ENCODE measurements around the gene HOXA3.

GRCh38 chr7:27176524-27176845, 24.1 kb upstream of the HOXA3 start:
- TF ChIP-seq POLR2A (IDR thresholded peaks at IDR 0.05; ENCODE audit: control extremely low read depth in 1 of 2, low read depth in 2 of 2, low read length in 2 of 2): no peak
- TF ChIP-seq CTCF (IDR thresholded peaks at IDR 0.05; ENCODE audit: control extremely low read depth in 1 of 3, insufficient read depth in 1 of 3, low read depth in 1 of 3, low read length in 3 of 3): no peak
- no peak for TF ChIP-seq POLR2AphosphoS5 (IDR thresholded peaks at IDR 0.05; ENCODE audit: low read depth, low read length)
- no peak for TF ChIP-seq EGR1 (IDR thresholded peaks at IDR 0.05; ENCODE audit: borderline replicate concordance, low read depth, low read length)
- no peak for TF ChIP-seq TEAD4 (IDR thresholded peaks at IDR 0.05; ENCODE audit: low read depth, low read length)
- no peak for TF ChIP-seq ATF2 (IDR thresholded peaks at IDR 0.05; ENCODE audit: low read length)
- no peak for TF ChIP-seq SIN3A (conservative IDR thresholded peaks at IDR 0.05 in 1 of 2, IDR thresholded peaks at IDR 0.05 in 1 of 2; ENCODE audit: low read depth in 1 of 2, low read length in 2 of 2)
- no peak for TF ChIP-seq TAF1 (IDR thresholded peaks at IDR 0.05; ENCODE audit: low read depth, low read length)
- TF ChIP-seq NRF1 (IDR thresholded peaks at IDR 0.05; ENCODE audit: low read depth, low read length): no peak
